ENCODE measurements around the gene GON4L. TPM values are rescaled to one million over a fixed set of nuclear protein-coding genes. Genes with fewer than 3 reads are reported as not detected.

Gene GON4L
- total RNA-seq, 4 donors from 2014 or later, result 17.2 to 36.1 (median 19.9) TPM

- TF ChIP-seq CTCF (IDR thresholded peaks at IDR 0.05 in 4 of 5, conservative IDR thresholded peaks at IDR 0.05 in 1 of 5), result no peak
- TF ChIP-seq POLR2A (IDR thresholded peaks at IDR 0.05), result no peak
Observed at GRCh38 chr1:155888481-155888880, 31.5 kb upstream of the GON4L start.

GRCh38 chr1:155884982-155885381 lies 28.0 kb upstream of the GON4L start:
- in situ Hi-C loops (cut with MboI; ENCODE audit: low sequenced_read_pairs in 4 of 4), result no loop called here
- H3K36me3 ChIP-seq, result no peaks in the 10 kb centered on the region

More at GRCh38 chr1:155888481-155888880, 31.5 kb upstream of the GON4L start:
- Histone ChIP-seq H3K9me3 (no peaks in the 10 kb centered on the region), H3K4me1 (peaks cover 4 to 6% of the 10 kb centered on the region in 2 donors), H3K27ac (no peak overlapping the region), H3K27me3 (no peaks in the 10 kb centered on the region), H3K36me3 (no peaks in the 10 kb centered on the region), H3K4me3 (no peak overlapping the region)
- intact Hi-C loops (cut with DNase I; ENCODE audit: low total_unique reads), result no loop called here
- no peak for ATAC-seq
- in situ Hi-C loops (cut with MboI; ENCODE audit: low sequenced_read_pairs in 4 of 4), result no loop called here
- no peak for DNase-seq

GRCh38 chr1:155884031-155884960 lies 27.3 kb upstream of the GON4L start:
- no peaks in the 10 kb centered on the region for H3K4me1 ChIP-seq
- no peak for ATAC-seq
- H3K27ac ChIP-seq, result no peak overlapping the region
- no peaks in the 10 kb centered on the region for H3K27me3 ChIP-seq
- intact Hi-C loops (cut with DNase I; ENCODE audit: low total_unique reads) (loop anchor here (2.0 kb wide), 1 partner anchor 53 kb away; no protein-coding TSS in a partner anchor), in situ Hi-C loops (cut with MboI; ENCODE audit: low sequenced_read_pairs in 4 of 4) (no loop called here)
- no peaks in the 10 kb centered on the region for H3K36me3 ChIP-seq
- no peak overlapping the region for H3K4me3 ChIP-seq
- no peak for DNase-seq
- no peaks in the 10 kb centered on the region for H3K9me3 ChIP-seq
- TF ChIP-seq POLR2A (IDR thresholded peaks at IDR 0.05) (no peak), CTCF (IDR thresholded peaks at IDR 0.05 in 4 of 5, conservative IDR thresholded peaks at IDR 0.05 in 1 of 5) (no peak)

More at GRCh38 chr1:155884982-155885381, 28.0 kb upstream of the GON4L start:
- H3K27me3 ChIP-seq, result no peaks in the 10 kb centered on the region
- intact Hi-C loops (cut with DNase I; ENCODE audit: low total_unique reads), result loop anchor here (2.0 kb wide), 1 partner anchor 54 kb away; no protein-coding TSS in a partner anchor
- no peaks in the 10 kb centered on the region for H3K4me1 ChIP-seq
- ATAC-seq, result no peak
- no peak overlapping the region for H3K4me3 ChIP-seq
- H3K27ac ChIP-seq, result no peak overlapping the region
- DNase-seq, result no peak
- no peaks in the 10 kb centered on the region for H3K9me3 ChIP-seq
- TF ChIP-seq POLR2A (IDR thresholded peaks at IDR 0.05) (no peak), CTCF (IDR thresholded peaks at IDR 0.05 in 4 of 5, conservative IDR thresholded peaks at IDR 0.05 in 1 of 5) (no peak)

- TF ChIP-seq POLR2A (IDR thresholded peaks at IDR 0.05), result no peak
- TF ChIP-seq CTCF (IDR thresholded peaks at IDR 0.05 in 4 of 5, conservative IDR thresholded peaks at IDR 0.05 in 1 of 5), result no peak
- intact Hi-C loops (cut with DNase I; ENCODE audit: low total_unique reads) (no loop called here), in situ Hi-C loops (cut with MboI; ENCODE audit: low sequenced_read_pairs in 4 of 4) (no loop called here)
- no peaks in the 10 kb centered on the region for H3K4me1 ChIP-seq
- H3K36me3 ChIP-seq, result no peaks in the 10 kb centered on the region
- H3K4me3 ChIP-seq, result no peak overlapping the region
- no peaks in the 10 kb centered on the region for H3K27me3 ChIP-seq
- DNase-seq (no peak), ATAC-seq (no peak)
- no peak overlapping the region for H3K27ac ChIP-seq
- H3K9me3 ChIP-seq, result no peaks in the 10 kb centered on the region
Observed at GRCh38 chr1:155882766-155883165, 25.8 kb upstream of the GON4L start.
